SH-SY5Y (cell line): Measurements from ENCODE around the gene SATB1.

Experiments
- GATA2 ChIP-seq: IDR thresholded peaks from 2 replicates; pipeline ENCODE4 v1.6.1; 2011; ENCODE audit warnings: mild to moderate bottlenecking, low read depth, low read length
- GATA3 ChIP-seq: IDR thresholded peaks from 2 replicates; pipeline ENCODE4 v1.6.1; 2011; ENCODE audit warnings: low read depth, mild to moderate bottlenecking, low read length, moderate library complexity

DNA sequence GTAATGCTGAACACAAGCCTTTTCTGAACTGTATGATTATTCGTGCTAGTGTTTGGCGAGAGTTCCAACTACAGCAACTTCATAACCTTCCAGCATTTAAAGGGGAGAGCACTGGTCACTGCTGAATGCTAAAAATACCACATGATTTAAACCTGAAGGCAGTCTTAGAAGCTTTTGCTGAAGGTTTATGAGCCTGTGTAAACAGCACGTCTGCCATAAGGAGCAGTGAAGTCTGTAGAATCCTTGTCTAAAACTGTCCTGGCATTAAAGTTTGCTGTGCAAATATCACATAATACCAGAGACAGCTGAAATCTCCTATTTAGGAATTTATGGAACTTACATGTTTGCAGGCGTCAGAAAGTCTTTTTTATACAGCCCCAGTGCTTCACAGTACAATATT, 5.9 kb downstream of the SATB1 start:
- no peak for TF ChIP-seq GATA2
- TF ChIP-seq GATA3 = no peak
